ENCODE measurements around the gene NR2F2.

The NR2F2 gene

GRCh38 chr15:96320703-96321638 lies 9.5 kb upstream of the NR2F2 start:
- DNase-seq: no peak

DNA sequence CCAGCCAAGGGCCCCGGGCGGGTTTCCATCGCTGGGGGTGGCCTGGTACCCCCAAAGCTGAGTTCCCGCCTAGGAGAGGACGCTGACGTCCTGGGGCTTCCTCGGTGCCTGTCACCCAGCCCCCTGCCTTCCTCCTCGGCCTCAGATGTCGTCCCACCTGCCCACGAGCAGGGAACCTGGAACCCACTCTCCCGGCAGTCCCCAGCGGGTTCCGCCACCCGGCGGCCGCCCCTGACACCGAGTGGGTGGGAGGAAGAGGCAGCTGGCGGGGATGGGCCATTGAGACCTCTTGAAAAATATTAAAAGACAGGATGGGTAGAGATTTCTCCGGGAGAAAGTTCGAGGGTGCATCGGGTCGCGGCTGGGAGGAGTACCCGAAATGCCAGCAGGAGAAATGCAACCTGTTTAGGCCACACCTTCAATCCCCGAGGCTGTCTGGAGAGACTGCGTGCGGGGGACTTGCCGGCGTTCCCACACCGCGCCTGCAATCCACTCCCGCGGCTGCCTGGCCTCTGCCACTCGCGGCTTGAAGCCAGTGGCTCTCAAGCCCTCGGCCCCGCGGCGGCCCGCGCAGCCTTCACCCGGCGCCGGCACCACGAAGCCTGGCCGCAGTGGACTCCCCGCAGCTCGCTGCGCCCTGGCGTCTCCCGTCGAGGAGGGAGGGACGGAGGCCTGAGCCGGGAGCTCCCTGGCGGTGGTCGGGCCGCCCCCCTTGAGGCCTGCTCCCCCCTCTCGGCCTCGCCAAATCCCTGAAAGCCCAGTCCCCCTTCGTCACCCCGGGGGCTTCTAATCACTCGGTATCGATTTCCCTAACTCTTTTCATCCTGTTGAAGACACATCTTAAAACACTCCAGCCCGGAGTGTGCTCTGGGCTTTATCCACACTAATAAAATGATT lies 8.6 kb upstream of the NR2F2 start:
- no peak for DNase-seq

GRCh38 chr15:96322536-96323318 lies 7.8 kb upstream of the NR2F2 start:
- DNase-seq: no peak

- no peak for DNase-seq
Observed at GRCh38 chr15:96323319-96324145, 7.0 kb upstream of the NR2F2 start.

DNA sequence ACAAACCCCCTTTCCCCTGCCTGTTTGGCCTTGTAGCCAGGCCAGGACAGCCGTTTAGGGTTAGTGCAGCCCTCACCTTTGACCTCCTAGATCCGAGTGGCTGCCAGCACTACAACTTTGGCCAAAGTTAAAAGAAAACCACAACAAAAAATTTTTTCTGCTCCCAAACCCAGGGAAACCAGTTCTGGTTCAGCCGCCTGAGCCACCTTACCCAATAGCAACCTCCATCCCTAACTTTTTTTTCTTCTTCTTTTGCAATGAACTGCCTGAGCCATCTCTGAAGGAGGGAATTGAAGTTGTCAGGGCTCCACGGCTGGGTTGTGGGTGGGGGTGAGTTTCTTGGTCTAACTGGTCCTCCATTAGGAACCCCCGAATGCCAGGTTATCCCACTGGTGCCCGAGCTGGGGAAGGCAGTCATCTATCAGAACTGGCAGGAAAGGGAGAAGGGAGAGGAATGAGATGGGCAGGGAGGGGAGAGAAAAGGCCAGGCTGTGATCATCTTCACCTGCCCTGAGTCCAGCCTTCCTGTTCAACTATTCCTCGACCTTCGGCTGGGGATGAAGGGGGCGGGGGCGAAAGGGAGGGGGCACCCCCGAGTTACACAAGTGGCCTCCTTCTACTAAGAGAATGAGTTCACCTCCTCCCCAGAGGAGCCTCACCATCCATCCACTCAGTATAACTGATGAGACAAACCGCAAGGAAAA lies 6.2 kb upstream of the NR2F2 start:
- no peak for DNase-seq

- DNase-seq: no peak
Observed at GRCh38 chr15:96324940-96325540, 5.5 kb upstream of the NR2F2 start.

GRCh38 chr15:96325541-96326327 lies 4.8 kb upstream of the NR2F2 start:
- DNase-seq: no peak

DNA sequence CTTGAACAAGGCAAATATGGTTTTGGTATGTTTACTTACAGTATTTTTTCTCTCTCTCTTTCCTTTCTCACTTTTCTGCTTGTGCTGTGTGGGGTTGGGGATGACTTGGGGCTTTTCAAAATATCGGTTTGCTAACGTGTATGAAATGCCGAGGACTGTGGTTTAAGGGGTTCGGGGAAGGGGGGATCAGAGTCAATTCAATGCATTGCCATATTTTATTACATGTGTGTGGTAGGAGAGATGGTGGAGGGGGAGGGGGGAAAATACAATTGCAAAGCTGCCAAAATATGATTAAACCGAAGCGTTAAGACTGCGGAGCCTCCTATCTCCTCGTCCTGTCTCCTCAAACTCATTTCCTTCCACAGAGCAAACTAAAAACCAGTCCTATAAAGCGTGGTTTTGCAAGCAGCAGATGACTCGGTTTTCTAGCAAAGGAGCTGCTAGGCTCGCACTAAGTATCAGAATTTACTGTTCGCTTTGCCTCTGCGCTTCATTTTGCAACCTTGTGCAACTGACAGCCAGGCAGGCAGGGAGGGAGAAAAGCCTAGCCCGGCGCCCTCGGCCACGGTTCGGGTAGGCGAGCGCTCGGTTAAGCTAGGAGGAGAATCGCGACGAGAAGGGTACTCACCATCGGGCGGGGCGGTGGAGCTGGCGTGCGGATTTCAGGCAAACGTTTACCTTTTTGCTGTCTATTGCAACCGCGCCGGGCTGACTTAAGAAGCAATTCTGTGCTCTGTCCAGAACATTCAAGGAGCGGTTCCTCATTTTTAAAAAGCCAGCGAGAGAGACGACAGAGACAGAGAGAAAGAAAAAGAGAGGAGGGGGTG lies 4.0 kb upstream of the NR2F2 start:
- DNase-seq: peak; percentile 84

- DNase-seq: no peak
Observed at GRCh38 chr15:96327155-96327741, 3.3 kb upstream of the NR2F2 start.

GRCh38 chr15:96328181-96328876 lies 2.2 kb upstream of the NR2F2 start:
- no peak for DNase-seq

DNA sequence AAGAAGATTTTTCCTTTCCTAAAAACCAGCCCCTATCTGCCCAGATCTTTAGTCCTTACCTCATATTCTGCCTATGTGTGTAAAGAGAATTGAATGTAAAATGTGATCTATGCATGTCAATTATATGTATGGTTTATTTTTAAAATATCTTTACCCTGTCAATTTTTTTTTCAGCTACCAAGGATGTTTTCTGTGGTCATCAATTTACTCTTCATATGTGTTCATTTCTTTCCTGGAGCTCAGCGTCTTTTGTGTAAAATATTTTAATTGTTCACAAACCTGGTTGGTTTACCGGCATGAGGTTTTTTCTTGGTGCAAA lies 1.7 kb upstream of the NR2F2 start:
- DNase-seq: no peak

DNA sequence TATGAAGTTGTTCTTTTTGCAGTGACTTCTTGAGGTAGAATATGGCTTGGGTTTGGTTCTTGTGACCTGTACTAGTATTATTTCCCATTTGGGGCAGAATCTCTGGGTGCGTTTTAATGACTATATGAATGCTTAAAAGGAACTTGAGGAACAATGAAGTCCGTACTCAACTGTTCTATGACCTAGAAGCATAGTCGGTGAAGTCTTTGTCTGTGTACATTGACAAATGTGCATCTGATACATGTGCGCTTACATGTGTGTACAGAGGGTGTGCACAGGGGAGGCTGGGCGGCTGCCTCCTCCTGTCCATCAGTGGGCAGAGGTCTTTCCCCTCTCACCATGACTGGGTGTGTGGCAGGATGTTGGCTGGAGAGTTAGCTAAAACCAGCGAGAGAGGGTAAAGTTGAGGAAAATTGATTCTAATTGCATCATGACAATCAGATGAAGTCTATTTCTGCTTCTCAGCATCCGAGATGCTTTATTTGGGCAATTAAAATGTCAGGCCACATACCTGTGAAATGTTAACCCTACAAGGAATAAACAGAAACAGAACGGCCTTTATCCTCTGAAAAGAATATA lies 1.0 kb upstream of the NR2F2 start:
- DNase-seq: no peak

- DNase-seq: no peak
Observed at GRCh38 chr15:96330064-96330449, 443 bp upstream of the NR2F2 start.

DNA sequence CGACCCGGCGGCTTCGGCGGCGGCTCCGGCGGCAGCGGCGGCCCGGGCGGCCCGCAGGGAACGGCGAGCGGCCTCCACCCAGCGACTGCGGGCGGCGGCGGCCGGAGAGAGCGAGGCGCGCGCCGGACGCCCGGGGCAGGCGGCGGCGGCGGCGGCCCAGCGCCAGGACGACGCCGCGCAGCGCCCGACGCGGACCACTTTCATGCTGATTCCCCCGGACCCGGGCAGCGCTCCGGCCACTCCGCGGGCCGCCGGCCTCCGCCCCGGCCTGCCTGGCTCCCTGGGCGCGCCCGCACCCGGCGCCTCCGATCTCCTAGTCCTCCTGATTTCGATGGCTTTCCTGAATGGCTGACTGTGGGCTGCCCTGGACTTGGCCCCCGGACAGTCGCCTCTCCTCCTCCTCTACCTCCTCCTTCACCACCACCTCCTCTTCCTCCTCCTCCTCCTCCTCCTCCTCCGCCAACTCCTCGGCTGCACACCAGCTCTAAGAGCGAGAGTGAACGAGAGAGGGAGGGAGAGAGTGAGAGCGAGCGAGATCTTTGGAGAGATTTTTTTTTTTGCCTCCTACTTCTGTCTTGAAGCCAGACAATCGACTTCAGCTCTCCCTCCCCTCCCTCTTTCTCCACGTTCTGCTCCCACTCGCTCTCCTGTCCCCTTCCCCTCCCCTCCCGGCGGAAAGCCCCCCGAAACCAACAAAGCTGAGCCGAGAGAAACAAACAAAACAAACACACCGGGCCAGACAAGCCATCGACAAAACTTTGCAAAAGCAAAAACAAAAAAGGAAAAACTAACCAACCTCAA lies 844 bp downstream of the NR2F2 start:
- no peak for DNase-seq

DNA sequence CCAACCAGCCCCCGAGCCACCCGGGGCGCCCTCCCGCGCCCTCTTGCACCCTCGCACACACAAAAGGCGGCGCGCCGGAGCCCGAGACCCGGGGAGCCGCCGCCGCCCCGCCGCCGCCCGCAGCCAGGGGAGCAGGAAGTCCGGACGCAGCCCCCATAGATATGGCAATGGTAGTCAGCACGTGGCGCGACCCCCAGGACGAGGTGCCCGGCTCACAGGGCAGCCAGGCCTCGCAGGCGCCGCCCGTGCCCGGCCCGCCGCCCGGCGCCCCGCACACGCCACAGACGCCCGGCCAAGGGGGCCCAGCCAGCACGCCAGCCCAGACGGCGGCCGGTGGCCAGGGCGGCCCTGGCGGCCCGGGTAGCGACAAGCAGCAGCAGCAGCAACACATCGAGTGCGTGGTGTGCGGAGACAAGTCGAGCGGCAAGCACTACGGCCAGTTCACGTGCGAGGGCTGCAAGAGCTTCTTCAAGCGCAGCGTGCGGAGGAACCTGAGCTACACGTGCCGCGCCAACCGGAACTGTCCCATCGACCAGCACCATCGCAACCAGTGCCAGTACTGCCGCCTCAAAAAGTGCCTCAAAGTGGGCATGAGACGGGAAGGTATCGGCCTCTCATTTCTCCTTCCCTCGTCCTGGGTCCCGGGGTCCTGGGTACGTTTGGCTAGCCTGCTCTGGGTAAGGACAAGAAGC lies 1.6 kb downstream of the NR2F2 start:
- peak; percentile 81 for DNase-seq

DNA sequence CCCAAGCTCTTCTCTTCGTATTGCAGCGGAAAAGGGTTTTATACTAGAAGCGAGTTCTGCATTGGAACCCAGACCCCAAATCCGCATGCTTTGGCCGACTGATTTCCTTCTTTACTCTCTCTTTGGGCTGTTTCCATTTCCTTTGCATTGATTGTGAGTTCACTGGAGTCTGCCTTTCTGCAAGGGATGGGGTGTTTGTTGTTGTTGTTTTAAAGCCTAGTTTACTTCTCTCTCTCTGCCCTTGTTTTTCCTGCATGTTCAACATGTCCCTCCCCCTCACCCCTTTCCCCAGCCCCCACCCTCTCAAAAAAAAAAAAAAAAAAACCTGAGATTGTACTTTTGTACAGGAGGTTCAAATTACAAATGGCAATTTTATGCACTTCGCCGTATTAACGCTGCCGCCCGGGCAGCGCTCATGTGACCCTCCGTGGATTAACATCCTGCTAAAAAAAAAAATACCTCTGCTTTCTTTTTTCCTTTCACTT lies 2.2 kb downstream of the NR2F2 start:
- DNase-seq: no peak
